Stimulated activated CD8-positive, alpha-beta memory T cell treated with anti-CD3 and anti-CD28 coated beads, Interleukin-12 subunit alpha, Interleukin-12 subunit beta, amount 100 ng/mL, for 24 hours (primary cell): ENCODE results near the gene CFAP45.
A peak's percentile ranks its signal among the peaks of the same experiment; 100 is the strongest.

Source experiments
- DNase-seq: peaks from one replicate; pipeline ENCODE4 v3.0.0-alpha.2; 2020; ENCODE audit errors: extremely low read depth

CFAP45 gene

DNA sequence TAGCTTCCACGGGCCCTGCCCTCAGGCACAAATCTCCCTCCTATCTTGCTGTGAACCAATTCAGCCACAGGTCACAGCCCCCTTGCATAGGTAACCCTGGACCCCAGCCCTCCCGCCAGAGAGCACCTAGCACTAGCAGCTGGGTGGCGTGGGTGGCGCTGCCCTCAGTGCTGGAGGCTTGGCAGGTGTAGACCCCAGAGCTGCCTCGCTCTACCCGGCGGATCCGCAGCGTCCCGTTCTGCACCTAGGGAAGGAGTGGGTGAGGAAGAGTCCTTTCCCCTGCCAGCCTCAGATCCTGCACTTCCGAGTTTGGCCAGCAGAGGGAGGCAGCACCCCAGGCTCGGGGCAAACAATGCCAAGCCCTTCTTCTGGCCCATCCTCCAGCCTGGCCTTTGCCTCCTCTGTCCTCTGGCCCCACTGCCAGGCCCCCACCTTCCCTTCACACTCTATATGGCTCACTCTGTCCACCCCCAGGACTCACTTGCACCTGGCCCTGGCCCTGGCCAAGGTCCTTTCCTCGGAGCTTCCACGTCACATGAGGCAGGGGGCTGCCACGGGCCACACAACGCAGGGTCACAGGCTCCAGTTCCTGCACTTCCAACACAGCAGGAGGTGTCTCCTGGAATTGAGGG is 36.4 kb upstream of the CFAP45 start:
- peak; percentile 52 for DNase-seq

DNA sequence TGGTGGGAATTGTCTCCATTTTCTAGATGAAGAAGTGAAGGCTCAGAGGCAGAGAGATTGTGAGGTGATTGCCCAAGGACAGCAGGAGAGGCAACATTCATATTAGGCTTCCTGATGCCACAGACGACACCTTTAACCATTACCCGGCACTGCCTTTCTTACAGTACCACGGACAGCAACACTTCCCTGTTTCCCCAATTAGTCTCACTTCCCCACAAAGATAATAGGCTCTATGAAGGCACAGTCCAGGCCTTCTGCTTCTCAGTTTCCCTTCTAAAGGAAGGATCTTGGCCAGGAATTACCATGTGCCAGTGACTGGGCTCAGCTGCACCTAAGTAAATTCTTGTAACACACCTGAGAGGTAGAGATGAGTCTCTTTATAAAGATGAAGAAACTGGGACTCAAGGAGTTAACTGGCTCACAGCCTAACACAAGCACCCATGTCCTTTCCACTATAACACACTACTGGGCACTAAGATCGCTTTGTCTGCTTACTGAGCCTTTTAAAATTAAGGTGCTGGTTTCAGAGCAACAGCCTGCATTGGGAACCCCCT is 35.8 kb upstream of the CFAP45 start:
- no peak for DNase-seq

DNA sequence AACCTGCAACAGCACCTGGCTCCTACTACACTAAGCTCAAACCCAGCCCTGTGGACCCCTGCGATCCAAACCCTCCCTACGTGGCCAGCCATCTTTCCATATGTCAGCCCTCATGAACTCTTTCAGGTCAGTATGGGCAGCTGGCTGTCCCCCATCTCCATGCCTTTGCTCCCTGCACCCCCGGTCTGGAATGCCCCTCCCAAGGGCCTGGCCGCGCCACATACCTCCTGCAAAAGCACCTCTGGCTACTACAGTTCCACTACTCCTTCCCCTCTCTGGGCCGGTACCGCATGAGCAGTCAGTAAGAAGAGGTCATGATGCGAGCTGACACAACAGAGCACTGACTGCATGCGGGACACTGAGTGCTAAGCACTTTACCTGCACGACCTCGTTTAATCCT is 35.3 kb upstream of the CFAP45 start:
- DNase-seq, result no peak

DNA sequence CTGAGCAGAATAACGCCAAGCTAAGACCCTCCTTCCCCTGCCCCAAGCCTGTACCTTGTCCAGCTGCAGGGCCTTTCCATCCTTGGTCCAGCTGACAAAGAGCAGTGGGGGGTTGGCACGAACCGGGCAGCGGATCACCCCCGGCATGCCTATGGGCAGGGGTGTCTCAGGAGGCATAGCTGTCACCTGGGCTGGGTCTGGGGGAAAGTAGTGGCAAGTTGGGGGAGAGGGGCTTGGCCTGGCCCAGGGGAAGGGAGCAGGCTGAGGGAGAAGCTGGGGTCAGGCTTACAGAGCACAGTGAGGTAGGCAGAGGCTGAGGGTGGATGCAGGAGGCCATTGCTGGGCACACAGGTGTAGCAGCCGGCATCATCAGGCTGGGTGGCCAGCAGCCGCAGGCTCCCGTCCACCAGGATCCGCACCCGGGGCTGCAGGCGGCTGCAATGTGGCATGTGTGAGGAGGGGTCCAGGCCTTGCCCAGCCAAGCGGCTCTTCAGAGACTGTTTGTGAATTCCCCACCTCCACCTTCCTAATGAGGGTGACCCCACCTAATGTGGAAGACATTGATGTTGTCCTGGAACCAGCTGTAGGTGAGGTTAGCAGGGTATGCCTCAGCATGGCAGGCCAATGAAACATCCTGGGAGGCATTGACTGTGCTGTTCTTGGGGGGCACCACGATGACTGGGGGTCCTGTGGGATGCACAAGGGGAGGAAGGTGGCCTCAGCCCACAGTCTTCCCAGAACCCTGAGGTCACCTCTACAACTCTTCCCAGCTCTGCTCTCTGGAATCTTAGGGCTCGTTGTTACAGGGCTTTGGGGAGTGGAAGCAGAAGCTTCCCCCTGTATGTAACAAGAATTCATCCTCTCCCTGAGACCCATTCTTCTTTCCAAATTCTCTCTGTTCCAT is 34.4 kb upstream of the CFAP45 start:
- no peak for DNase-seq

DNA sequence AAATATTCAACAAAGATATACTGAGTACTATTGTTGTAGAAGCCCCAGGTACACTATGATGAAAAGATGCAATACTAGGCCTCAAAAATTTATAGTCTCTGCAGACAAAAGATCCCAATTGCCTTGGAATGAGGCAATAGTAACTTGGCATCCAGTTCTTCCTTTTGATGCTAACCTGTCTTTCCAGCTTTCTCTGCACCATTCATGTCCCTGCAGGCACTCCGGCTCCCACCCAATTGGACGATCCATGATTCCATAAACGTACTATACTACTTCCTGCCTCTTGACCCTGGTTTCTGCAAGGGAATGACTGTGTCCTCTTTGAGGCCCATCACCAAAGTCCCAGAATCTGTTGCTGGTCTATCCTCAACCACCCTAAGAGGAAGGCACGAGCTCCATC is 33.4 kb upstream of the CFAP45 start:
- no peak for DNase-seq

DNA sequence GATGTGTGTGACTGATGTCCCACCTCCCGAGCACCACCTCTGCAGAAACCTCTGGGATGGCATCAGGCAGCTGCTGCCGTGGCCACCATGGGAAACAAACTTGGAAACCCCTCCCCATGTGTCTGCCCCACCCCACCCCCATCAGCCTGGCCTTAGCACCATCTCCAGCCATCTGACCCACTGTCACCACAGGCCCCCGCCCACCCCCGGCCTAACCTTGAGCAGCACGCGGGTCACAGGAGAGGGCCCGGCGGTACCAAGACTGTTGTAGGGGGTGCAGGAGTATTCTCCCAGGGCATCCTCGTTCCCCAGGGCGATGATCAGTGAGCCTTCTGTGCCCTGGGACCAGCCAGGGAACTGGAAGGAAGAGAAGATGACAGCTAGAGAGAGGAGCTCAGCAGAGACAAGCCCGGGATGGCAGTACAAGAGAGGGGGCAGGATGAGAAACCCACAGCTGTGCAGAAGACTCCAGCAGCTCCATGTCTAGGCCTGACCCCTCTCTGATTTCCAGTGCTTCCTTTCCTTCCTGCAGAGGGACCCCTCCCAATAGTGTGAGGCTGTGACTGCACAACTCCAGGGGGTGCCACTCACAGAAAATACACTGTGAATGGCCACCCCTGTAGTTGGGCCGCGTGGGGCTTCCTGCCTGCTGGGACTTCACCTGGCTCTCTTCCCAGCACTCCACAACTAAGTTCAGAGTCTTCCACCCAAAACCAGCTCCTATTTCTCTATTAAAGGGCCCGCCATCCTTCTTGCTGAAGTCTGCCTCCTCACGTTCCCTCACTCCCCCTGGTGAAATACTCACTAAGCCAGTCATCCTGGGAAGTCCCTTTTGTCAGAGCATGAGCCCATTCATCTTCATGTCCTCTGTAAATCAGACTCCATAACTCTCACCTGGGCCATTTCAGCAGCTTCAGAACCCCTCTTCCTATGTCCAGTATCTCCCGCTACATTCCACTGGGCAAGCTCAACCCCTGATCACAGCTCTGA is 32.6 kb upstream of the CFAP45 start:
- no peak for DNase-seq

DNA sequence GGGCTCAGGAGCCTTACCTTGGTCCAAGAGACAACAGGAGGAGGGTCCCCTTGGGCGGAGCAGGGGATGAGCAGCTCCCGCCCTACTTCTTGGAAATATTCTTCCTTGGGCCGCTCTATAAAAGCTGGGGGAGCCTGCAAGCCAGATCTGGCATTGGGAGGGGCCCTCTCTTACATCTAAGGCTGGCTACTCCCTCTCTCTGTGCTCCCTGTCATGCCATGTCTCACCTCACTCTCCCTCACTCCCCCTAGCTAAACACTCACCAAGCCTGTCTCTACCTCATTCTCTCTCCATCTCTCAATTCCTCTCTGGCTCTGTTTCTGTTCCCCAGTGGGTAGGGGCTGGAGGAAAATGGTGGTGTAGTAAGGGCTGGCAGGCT is 31.8 kb upstream of the CFAP45 start:
- DNase-seq, result no peak

DNA sequence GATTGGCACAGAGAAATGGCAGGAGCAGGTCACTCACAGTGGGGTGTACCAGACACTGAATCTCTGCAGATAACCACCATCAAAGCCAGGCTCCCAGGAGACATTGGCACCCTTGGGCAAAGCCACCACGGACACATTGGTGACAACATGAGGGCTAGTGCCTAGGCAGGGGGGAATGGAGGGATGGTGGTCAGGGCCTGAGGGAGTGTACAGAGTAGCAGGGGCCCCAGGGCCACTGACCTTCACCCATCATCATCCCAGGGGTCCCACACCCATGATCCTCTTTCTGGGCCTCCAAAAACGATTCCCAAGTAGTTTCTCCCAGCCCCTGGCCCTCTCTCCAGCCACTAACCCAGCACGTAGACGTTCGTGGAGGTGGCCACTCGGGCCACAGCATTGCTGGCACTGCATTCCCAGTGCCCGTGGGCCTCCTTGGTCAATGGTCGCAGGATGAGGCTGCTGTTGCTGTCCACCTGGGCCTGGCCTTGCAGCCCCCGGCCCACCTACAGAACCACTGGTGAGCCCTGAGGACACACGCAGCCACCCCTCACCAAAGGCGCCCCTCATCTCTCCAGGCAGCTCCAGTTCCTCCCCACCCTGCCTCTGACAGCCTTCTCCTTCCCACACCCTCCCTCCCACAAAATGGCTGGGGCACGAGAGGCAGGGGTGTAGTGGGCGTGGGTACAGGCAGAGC is 31.3 kb upstream of the CFAP45 start:
- DNase-seq, result no peak

DNA sequence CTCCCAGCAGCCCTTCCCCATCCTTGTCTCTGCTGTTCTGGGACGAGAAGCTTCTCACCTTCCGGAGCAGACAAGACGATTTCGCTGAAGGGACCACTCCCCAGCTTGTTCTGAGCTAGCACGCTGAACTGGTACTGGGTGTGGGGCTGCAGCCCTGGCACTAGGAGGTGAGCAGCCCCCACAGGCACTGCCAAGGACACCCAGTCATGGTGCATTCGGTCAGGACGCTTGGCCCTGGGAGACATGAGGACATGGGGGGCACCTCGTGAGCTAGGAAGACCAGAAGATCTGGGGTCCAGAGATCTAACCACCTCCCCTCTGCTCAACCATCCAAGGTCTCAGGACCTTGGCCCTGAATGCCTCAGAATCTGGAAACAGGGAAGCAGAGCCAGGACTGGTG is 30.7 kb upstream of the CFAP45 start:
- no peak for DNase-seq

DNA sequence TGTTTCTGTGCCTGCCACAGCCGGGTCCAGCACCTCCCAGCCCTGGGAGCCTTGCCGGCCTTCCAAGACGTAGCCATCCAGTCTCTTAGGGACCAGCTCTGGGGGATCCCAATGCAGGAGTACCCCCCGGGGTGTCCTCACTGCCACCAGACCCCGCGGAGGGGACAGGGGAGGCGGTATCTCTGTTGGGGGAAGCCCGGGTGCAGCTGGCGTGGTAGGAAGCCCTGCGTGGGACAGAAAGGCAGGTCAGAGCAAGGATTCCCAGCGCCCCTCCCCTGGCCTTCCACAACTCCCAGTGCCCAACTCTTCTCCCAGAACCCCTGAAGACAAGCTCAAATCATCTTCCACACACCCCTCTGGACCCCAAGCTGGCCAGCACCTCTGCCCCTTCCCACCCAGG is 30.3 kb upstream of the CFAP45 start:
- no peak for DNase-seq

DNA sequence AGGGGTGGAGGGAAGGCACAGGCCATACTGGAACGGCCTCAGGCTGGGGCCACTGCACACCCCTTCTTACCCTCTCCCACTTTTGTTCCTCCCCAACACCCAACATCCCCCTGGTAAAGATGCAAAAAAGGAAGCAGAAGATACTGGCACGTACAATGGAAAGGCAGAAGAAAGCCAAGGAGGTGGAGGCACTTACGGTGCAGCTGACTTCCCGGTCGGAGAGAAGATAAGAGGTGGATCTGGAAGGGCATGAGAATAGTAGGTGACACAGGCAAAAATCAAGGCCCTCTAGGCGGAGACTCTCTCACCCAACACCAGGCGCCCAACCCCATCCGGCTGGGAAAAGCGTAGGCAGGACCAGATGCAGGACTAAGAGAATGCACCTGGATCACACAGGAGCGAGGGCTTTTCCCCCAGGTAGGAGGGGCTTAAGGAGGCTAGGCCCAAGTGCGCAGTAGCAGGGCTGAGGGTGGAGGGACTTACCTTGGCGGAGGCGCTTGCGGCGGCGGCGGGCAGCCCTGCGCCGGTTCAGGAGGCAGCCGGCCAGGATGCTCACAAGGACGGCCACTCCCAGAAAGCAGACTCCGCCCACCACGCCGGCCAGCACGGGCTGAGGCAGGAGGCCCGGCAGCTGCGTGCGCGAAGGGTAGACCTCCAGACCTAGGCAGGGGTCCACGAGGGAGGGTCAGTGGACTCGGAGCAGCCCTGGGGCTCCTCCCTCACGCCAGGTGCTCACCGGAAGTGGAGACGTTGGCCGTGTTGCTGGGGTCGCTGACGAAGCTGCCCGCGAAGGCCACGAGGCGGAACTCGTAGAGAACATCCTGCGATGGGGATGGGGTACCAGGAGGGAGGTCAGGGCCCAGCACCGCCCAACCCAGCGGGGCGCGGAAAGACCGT is 29.4 kb upstream of the CFAP45 start:
- DNase-seq, result no peak

DNA sequence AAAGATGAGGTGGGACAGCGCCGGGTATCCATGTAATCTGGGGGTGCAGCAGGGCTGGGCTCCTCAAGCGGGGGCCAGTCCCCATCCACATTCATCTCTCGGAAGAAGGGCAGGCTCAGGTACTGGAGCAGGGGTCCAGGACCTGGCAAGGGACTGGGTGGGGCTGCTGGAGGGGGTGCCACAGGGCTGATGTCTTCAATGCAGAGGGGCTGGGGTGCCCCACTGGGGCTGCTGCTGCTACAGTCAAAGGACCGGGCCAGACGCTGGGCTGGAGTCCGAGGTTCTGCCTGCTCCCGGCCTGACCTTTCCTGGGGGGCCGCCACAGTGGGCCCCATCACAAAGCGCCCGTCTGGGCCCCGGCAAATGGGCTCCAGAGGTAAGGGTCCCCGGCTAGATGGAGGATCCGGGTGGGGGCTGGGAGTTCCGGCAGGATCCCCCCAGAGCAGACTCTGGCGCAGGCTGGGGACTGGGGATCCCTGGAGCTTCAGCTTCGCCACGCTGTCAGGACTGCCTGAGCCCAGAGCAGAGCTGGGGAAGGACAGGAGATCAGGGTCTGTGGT is 28.6 kb upstream of the CFAP45 start:
- no peak for DNase-seq

DNA sequence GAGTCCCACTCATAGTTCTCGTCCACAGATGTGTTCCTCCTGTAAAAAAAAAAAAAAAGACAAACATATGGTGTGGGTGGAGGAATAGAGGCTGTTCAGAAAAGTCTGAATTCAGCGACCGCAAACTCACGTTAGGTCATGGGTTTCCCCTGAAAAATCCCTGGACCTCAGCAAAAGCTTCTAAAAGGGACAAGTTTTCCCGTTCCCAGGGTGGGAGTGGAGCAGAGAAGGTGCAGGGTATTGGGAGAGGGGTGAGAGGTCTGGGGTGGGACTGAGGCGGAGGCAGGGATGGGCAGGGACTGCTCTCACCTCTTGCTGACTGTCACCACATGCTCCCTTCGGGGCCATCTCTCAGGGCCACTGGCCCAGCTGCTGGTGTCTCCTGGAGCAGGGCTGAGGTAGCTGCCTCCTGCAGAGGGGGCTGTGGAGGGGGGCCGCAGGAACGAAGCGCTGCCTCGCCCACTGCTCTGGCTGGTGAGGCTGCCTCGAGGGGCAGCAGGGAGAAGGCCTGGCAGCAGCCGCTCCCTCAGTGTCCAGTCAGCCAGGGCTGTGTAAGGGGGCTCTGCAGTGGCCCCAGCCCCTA is 28.0 kb upstream of the CFAP45 start:
- DNase-seq, result no peak

DNA sequence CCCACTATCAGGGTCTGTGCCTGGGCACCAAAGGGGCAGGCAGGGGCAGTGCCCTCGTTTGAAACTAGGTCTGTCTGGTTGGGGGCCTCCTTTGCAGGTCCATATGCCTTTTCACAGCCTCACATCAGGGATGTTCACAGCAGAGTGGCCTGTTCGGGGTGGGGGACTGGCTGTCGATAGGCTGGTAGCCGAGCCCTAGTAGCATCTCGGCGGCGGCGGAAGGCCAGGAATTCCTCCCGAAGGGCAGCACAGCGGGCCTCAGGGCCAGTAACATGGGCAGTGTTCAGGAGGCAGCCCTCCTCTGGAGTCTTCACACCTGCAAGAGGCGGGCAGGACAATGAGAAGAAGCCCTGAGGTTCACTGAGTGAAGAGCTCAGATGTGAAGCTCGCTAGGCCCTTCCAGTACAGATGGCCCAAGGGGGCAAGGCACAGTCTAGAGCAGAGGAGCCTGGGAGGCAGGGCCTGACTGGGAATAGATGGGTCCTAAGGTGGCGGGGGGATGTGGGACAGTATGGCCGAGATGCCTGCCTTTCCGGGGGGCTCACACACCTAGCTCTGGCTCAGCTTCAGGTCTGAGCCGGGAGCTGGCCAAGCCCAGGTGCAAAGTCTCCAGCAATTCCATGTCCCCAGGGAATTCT is 27.4 kb upstream of the CFAP45 start:
- no peak for DNase-seq

DNA sequence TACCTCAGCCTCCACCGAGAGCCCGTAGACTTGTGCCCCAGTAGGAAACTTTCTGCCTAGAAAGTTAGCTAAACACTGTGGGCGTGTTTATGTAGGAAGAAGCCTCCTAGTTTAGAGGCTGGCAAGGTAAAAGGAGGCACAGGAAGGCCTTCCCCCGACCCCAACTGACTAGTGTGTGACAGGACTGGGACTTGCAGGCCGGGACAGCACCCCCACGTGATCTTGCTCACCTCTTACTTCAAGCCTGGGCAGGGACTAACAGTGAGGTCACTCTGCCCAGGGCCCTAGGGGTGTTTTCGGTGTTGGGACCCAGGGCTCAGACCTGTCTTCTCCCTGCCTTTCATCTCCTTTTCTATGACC is 25.7 kb upstream of the CFAP45 start:
- DNase-seq, result no peak

DNA sequence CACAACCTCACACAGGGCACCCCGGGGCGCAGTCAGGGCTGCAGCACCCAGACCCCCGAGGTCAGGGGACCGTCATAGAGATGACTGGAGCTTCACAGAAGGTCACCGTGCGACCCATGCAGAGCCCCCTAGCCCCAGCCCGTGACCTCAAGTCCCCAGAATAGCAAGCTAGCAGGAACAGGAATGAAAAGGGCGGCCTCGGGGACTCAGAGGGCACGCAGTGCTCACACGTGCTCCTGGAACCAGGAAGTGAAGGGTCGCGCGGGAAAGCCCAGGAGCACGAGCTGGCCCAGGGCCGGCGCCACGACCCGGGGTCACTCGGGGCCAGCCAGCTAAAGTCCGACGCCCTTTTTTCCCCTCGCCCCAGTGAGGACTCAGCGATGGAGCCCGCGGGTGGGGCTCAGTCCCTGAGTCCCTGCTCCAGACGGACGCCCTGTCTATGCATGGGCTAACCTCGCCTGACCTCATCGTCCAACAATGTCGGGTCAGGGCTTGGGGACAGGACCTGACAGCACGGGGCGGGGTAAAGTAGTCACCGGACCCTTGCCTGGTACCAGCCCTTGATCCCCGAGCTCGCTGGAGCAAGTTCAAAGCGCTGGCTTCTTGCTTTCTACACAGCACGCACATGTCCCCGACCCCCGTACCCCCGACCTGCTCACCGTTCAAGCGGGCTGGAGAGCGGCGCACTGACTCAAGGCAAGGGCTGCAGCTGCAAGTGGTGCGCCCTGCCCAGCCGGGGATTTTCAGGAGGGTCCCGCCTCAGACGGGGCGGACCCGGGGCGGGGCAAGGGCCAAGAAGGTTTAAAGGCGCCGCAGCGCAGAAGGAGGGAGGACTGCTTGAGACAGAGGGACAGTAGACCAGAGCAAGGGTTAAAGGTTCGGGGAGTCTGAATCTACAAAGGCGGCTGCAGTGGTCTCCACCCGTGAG is 25.1 kb upstream of the CFAP45 start, which contains the start of gene TAGLN2:
TSS of gene TAGLN2 (minus strand) at position 717 of the 928 bp plus-strand sequence. CDS start 4,998 bp downstream, outside the sequence.
- peak; percentile 74 for DNase-seq

DNA sequence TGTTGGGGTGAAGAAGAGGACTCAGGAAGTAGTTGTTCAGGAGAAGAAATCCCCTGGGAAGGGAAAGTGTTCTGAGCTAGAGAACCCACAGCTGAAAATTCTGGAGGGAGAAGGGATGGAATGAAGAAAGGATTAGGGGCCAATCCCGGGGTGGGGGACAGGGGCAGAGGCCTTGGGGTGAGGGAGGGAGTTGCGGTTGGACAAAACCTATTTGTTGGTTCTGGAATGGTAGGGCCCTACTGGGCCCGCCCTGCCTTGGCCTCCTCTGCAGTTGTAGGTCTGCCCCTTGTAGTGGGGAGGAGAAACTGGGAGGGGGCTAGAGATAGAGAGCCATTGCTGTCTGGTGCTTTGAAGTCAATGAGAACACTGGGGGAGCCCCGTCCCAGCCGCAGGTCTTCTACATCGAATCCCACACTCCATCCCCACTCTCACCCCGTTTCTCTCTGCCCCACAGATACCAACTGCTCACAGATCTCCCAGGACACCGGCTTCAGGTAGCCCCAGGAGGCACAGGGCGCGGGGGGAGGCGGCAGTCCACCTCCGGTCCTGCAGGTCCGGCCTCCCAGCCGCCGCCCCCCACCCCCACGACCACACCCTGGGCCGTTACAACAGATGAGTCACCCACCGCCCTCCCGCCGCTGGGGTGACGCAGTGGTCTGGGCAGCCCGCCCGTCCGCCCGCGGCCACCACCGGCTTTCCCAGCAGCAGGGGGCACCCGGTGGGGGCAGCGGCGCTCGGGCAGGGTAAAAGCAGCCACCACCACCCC is 24.2 kb upstream of the CFAP45 start:
- peak; percentile 36 for DNase-seq
